NT2/D1 (cell line): ENCODE results near the gene S1PR1.

Source experiments
- YY1 ChIP-seq: IDR thresholded peaks from 2 replicates; pipeline ENCODE4 v1.6.1; 2011; ENCODE audit not compliant: insufficient read length, insufficient read depth
- ZNF274 ChIP-seq: IDR thresholded peaks from 2 replicates; pipeline ENCODE4 v1.6.1; 2011; ENCODE audit warnings: mild to moderate bottlenecking, low read depth, low read length

GRCh38 chr1:101262630-101263348 is 26.0 kb downstream of the S1PR1 start:
- TF ChIP-seq YY1, result no peak
- no peak for TF ChIP-seq ZNF274
